Astrocyte (in vitro differentiated cells and primary cell): ENCODE data around the gene TMEM175.

Experiments used
- EZH2 ChIP-seq: IDR thresholded peaks from 2 replicates; pipeline ENCODE4 v1.6.1; 2012; ENCODE audit warnings: mild to moderate bottlenecking, low read length, inconsistent platforms; ENCODE audit not compliant: insufficient read depth
- TF ChIP-seq, protein P1 (sequence below): IDR thresholded peaks from 2 replicates; pipeline ENCODE4 v1.5.1; 2011; ENCODE audit warnings: low read depth, mild to moderate bottlenecking, inconsistent platforms, low read length, moderate library complexity; ENCODE audit not compliant: insufficient read depth

DNA sequence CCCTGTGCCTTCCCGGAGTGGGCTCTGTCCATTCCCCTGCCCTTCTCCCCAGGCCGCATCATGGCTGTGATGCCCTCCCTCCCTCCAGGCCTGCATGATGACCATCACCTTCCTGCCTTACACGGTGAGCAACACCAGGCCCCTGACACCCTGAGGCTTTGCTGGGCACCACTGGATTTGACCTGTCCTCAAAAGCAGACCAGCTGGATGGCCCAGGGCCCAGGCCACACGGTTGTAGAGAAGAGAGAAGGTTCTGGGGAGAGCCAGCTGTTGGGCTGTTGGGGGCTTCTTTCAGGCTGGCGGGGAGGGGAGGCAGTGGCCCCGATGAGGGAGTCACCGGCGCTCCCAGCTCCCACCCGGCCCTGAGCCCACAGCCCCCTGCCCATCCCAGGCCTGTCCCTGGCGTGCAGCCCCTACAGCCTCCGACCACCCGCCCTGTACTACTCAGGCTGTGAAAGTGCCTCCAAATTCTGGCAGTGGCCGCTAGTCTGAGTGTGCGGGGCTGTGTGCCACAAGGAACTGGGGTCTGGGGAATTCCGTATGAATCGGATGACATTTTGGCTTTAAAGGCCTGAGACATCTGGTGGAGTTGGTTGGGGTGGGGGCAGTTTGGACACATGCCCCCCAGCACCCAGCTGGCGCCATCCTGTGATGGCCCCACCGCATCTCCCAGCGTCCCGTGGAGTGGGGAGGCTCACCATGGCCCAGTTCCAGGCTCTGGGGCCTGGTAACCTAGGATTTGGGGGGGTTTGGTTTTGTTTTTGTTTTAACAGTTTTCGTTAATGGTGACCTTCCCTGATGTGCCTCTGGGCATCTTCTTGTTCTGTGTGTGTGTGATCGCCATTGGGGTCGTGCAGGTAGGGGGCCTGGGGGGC is 19.6 kb downstream of the TMEM175 start:
- TF ChIP-seq, protein P1, sequence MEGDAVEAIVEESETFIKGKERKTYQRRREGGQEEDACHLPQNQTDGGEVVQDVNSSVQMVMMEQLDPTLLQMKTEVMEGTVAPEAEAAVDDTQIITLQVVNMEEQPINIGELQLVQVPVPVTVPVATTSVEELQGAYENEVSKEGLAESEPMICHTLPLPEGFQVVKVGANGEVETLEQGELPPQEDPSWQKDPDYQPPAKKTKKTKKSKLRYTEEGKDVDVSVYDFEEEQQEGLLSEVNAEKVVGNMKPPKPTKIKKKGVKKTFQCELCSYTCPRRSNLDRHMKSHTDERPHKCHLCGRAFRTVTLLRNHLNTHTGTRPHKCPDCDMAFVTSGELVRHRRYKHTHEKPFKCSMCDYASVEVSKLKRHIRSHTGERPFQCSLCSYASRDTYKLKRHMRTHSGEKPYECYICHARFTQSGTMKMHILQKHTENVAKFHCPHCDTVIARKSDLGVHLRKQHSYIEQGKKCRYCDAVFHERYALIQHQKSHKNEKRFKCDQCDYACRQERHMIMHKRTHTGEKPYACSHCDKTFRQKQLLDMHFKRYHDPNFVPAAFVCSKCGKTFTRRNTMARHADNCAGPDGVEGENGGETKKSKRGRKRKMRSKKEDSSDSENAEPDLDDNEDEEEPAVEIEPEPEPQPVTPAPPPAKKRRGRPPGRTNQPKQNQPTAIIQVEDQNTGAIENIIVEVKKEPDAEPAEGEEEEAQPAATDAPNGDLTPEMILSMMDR: no peak
- no peak for TF ChIP-seq EZH2
